ENCODE results near the gene NTN3.

NTN3 gene

DNA sequence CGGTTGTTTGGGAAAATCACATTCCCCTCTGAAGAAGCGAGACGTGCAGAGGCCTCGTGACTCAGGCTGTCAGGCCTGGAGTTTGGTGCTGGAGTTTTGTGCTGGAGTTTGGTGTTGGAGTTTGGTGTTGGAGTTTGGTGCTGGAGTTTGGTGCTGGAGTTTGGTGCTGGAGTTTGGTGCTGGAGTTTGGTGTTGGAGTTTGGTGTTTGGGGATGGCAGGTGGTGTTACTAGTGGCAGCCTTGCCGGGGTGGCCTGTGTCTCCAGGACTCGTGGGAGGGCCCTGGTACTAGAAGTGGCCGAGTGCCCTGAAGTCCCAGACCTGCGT is 16.4 kb downstream of the NTN3 start:
- H3F3A ChIP-seq (ENCODE audit: control insufficient read depth, insufficient read depth): no peaks in the 10 kb centered on the region
- no peak overlapping the region for H3K4me3 ChIP-seq (ENCODE audit: low read length)
- peaks cover 13% of the 10 kb centered on the region for H3K36me3 ChIP-seq (ENCODE audit: control insufficient read depth, low read length)
- H3K4me2 ChIP-seq (ENCODE audit: low read length): peak overlapping the region; percentile 40
- 0 out of 2 replicates have a peak, but pooled peaks cover 6% of the 10 kb centered on the region for H4K20me1 ChIP-seq (ENCODE audit: control insufficient read depth, insufficient read depth, low read depth, low read length)
- no peak overlapping the region for H3K27ac ChIP-seq (ENCODE audit: low read depth, low read length)
- no peaks in the 10 kb centered on the region for H3K27me3 ChIP-seq (ENCODE audit: control insufficient read depth, low read length)
- H3K9me2 ChIP-seq (replicated peaks; ENCODE audit: control insufficient read depth, low read length): no peaks in the 10 kb centered on the region
- no peaks in the 10 kb centered on the region for H3K9me3 ChIP-seq (ENCODE audit: control insufficient read depth, insufficient read depth, low read length)
- TF ChIP-seq CTCF (IDR thresholded peaks at IDR 0.05; ENCODE audit: low read depth, low read length, poor library complexity, severe bottlenecking): no peak
- no peak for TF ChIP-seq EZH2phosphoT487 (IDR thresholded peaks at IDR 0.05; ENCODE audit: borderline replicate concordance, low read length)
- peaks cover 14% of the 10 kb centered on the region for H3K4me1 ChIP-seq (ENCODE audit: control insufficient read depth, low read length)
- H3K79me2 ChIP-seq (ENCODE audit: control insufficient read depth, low read length): peaks cover 51% of the 10 kb centered on the region

DNA sequence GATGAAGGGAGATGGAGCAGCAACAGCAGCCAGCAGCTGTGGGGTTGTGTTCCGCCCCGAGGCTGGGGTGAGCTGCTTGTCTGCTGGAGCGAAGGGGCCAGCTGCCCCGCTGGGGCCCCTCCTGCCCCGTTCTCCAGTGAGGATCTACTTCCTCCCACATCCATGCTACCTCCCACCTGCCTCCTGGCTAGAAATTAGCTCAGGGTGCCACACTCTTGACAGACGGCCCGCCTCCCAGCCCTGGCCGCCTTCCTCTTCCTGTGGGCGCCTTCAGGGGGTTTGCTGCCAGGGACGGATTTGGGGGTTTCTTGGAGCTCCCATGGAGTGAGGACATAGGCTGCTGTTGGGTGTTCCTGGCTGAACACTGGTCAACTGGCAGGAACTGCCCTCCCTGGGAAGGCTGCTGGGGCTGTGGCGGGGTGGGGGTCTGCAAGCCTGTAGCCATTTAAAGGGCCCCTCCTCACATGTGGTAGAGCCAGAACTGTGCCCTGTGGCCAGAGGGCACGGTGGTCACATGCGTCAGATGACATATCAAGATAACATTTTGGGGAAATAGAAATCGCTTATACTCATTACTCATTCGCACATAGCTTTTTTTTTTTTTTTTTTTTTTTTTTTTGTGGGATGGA is 16.9 kb downstream of the NTN3 start:
- Histone ChIP-seq H3K4me1 (ENCODE audit: control insufficient read depth, low read length) (peaks cover 14% of the 10 kb centered on the region), H3K9me3 (ENCODE audit: control insufficient read depth, insufficient read depth, low read length) (no peaks in the 10 kb centered on the region), H4K20me1 (ENCODE audit: control insufficient read depth, insufficient read depth, low read depth, low read length) (0 out of 2 replicates have a peak, but pooled peaks cover 6% of the 10 kb centered on the region), H3K79me2 (ENCODE audit: control insufficient read depth, low read length) (peaks cover 51% of the 10 kb centered on the region), H3F3A (ENCODE audit: control insufficient read depth, insufficient read depth) (no peaks in the 10 kb centered on the region), H3K27ac (ENCODE audit: low read depth, low read length) (no peak overlapping the region), H3K36me3 (ENCODE audit: control insufficient read depth, low read length) (peaks cover 13% of the 10 kb centered on the region), H3K9me2 (replicated peaks; ENCODE audit: control insufficient read depth, low read length) (no peaks in the 10 kb centered on the region), H3K4me3 (ENCODE audit: low read length) (no peak overlapping the region), H3K27me3 (ENCODE audit: control insufficient read depth, low read length) (no peaks in the 10 kb centered on the region), H3K4me2 (ENCODE audit: low read length) (peak overlapping the region; percentile 40; the same call in 1 of the 2 replicates)
- no peak for TF ChIP-seq EZH2phosphoT487 (IDR thresholded peaks at IDR 0.05; ENCODE audit: borderline replicate concordance, low read length)
- TF ChIP-seq CTCF (IDR thresholded peaks at IDR 0.05; ENCODE audit: low read depth, low read length, poor library complexity, severe bottlenecking): no peak

DNA sequence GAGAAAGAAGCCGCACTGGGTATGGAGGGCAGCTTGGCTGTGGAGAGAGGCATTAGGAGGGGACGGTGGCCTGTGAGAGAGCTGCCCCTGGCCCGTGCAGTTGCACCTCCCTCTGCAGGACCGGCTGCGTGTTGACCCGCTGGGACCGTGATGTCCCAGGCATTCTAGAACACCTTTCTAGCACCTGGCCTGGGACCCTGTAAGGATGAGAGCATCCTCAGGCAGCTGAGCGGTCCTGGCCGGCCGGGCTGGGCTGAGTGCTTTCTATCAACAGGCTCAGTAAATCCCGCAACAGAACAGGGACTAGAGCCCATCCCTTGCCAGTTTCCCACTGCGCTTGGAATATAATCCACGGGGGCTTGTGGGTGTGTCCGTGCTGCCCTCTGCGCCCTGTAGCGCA is 18.5 kb downstream of the NTN3 start:
- no peak for TF ChIP-seq EZH2phosphoT487 (IDR thresholded peaks at IDR 0.05; ENCODE audit: borderline replicate concordance, low read length)
- H3K4me2 ChIP-seq (ENCODE audit: low read length): no peak overlapping the region
- peaks cover 51% of the 10 kb centered on the region for H3K79me2 ChIP-seq (ENCODE audit: control insufficient read depth, low read length)
- H3F3A ChIP-seq (ENCODE audit: control insufficient read depth, insufficient read depth): no peaks in the 10 kb centered on the region
- 0 out of 2 replicates have a peak, but pooled peaks cover 6% of the 10 kb centered on the region for H4K20me1 ChIP-seq (ENCODE audit: control insufficient read depth, insufficient read depth, low read depth, low read length)
- H3K27me3 ChIP-seq (ENCODE audit: control insufficient read depth, low read length): no peaks in the 10 kb centered on the region
- no peaks in the 10 kb centered on the region for H3K9me3 ChIP-seq (ENCODE audit: control insufficient read depth, insufficient read depth, low read length)
- no peak overlapping the region for H3K4me3 ChIP-seq (ENCODE audit: low read length)
- H3K4me1 ChIP-seq (ENCODE audit: control insufficient read depth, low read length): peaks cover 14% of the 10 kb centered on the region
- H3K9me2 ChIP-seq (replicated peaks; ENCODE audit: control insufficient read depth, low read length): no peaks in the 10 kb centered on the region
- H3K27ac ChIP-seq (ENCODE audit: low read depth, low read length): no peak overlapping the region
- H3K36me3 ChIP-seq (ENCODE audit: control insufficient read depth, low read length): peaks cover 13% of the 10 kb centered on the region

GRCh38 chr16:2490190-2491105 is 19.4 kb downstream of the NTN3 start:
- no peak overlapping the region for H3K4me3 ChIP-seq (ENCODE audit: low read length)
- H3K79me2 ChIP-seq (ENCODE audit: control insufficient read depth, low read length): peaks cover 47% of the 10 kb centered on the region

More at GRCh38 chr16:2490190-2491105, 19.4 kb downstream of the NTN3 start:
- H3K36me3 ChIP-seq (ENCODE audit: control insufficient read depth, low read length): peaks cover 11% of the 10 kb centered on the region
- H3K27me3 ChIP-seq (ENCODE audit: control insufficient read depth, low read length): no peaks in the 10 kb centered on the region
- no peak overlapping the region for H3K4me2 ChIP-seq (ENCODE audit: low read length)
- no peaks in the 10 kb centered on the region for H3K9me3 ChIP-seq (ENCODE audit: control insufficient read depth, insufficient read depth, low read length)
- H3F3A ChIP-seq (ENCODE audit: control insufficient read depth, insufficient read depth): no peaks in the 10 kb centered on the region
- H3K27ac ChIP-seq (ENCODE audit: low read depth, low read length): no peak overlapping the region
- no peak for TF ChIP-seq CTCF (IDR thresholded peaks at IDR 0.05; ENCODE audit: low read depth, low read length, poor library complexity, severe bottlenecking)
- TF ChIP-seq EZH2phosphoT487 (IDR thresholded peaks at IDR 0.05; ENCODE audit: borderline replicate concordance, low read length): no peak
- no peaks in the 10 kb centered on the region for H3K9me2 ChIP-seq (replicated peaks; ENCODE audit: control insufficient read depth, low read length)
- 0 out of 2 replicates have a peak, but pooled peaks cover 3% of the 10 kb centered on the region for H4K20me1 ChIP-seq (ENCODE audit: control insufficient read depth, insufficient read depth, low read depth, low read length)
- H3K4me1 ChIP-seq (ENCODE audit: control insufficient read depth, low read length): peaks cover 14% of the 10 kb centered on the region
